ENCODE measurements around the gene ANP32B. TPM values are rescaled to one million over a fixed set of nuclear protein-coding genes. Genes with fewer than 3 reads are reported as not detected.

ANP32B gene
- total and polyA plus RNA-seq, 11 donors, result 16.3 to 78.3 (median 57.8) TPM

- no peak for DNase-seq
- Histone ChIP-seq H3K27me3 (no peaks in the 10 kb centered on the region), H3K9me3 (no peaks in the 10 kb centered on the region), H3K36me3 (peaks cover 0 to 23% (median 16%) of the 10 kb centered on the region in 9 donors), H3K4me3 (peak overlapping the region; percentile 64 to 98 (median 80)), H3K27ac (peak overlapping the region; percentile 79 to 97 (median 90)), H3K4me1 (peaks cover 0 to 32% (median 10%) of the 10 kb centered on the region in 12 donors)
- WGBS, 4 donors, result 5 to 7% (median 7%) methylated on average over 14 of the region's 14 CpGs
- no peak for ATAC-seq
- no peak for TF ChIP-seq POLR2A (IDR thresholded peaks at IDR 0.05)
- no peak for TF ChIP-seq CTCF (IDR thresholded peaks at IDR 0.05)
- intact Hi-C loops (cut with DNase I), result loop anchor here in 5 of 10 donors (2.0 to 5.0 kb wide), 3 partner anchors 75 to 200 kb away; partner anchors contain the start of genes ANP32B (in 4 of the 5), TBC1D2 (in 1 of the 5) and TRMO (in 1 of the 5)
Measured at GRCh38 chr9:98057138-98057799, 74.1 kb downstream of the ANP32B start.

DNA sequence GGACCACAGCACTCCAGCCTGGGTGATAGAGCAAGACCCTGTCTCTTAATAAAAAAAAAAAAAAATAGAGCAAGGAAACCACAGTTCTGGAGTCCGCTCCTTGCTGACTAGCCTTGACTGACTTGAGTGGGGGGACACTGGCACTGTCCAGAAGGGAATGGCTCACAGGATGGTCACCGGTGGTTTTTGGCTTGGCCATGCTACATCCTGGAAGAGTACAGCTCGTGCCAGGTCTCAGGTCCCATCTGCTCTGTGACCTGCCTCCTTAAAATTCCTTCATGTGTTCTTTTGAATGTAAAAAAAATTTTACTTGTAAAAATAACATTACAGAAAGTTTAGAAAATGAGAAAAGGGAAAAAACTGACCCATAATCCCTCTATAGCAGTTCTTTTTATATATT, 79.0 kb downstream of the ANP32B start:
- Histone ChIP-seq H3K4me3 (no peak overlapping the region), H3K36me3 (peaks cover 0 to 71% (median 55%) of the 10 kb centered on the region in 9 donors)
- WGBS, 4 donors, result 78 to 87% (median 82%) methylated on average over 3 of the region's 3 CpGs

GRCh38 chr9:98064623-98065392, 81.7 kb downstream of the ANP32B start:
- DNase-seq (no peak), ATAC-seq (peak in 1 of 4 donors; percentile 24)
- no peak overlapping the region for H3K27ac ChIP-seq
- TF ChIP-seq POLR2A (IDR thresholded peaks at IDR 0.05) (no peak), CTCF (IDR thresholded peaks at IDR 0.05) (no peak)
- peaks cover 0 to 5% (median 0%) of the 10 kb centered on the region in 12 donors for H3K4me1 ChIP-seq
- peaks cover 0 to 85% (median 55%) of the 10 kb centered on the region in 9 donors for H3K36me3 ChIP-seq
- H3K9me3 ChIP-seq, result no peaks in the 10 kb centered on the region
- 78 to 88% (median 85%) methylated on average over 8 of the region's 8 CpGs for WGBS, 4 donors
- H3K4me3 ChIP-seq, result no peak overlapping the region
- intact Hi-C loops (cut with DNase I), result loop anchor here in 1 of 10 donors (10.0 kb wide), 1 partner anchor 630 kb away; no protein-coding TSS in a partner anchor
- no peaks in the 10 kb centered on the region for H3K27me3 ChIP-seq

More for the DNA sequence above, 79.0 kb downstream of the ANP32B start:
- ATAC-seq, result no peak
- Histone ChIP-seq H3K27ac (no peak overlapping the region), H3K4me1 (peaks cover 0 to 28% (median 6%) of the 10 kb centered on the region in 12 donors), H3K27me3 (no peaks in the 10 kb centered on the region), H3K9me3 (no peaks in the 10 kb centered on the region)
- no peak for TF ChIP-seq CTCF (IDR thresholded peaks at IDR 0.05)
- intact Hi-C loops (cut with DNase I), result loop anchor here in 1 of 10 donors (10.0 kb wide), 1 partner anchor 627 kb away; no protein-coding TSS in a partner anchor
- no peak for DNase-seq

Other genes starting within 250 kb of the ANP32B start
- not detected for gene FOXE1, start 130.1 kb upstream of the ANP32B start, total RNA-seq
- gene FOXE1, start 130.1 kb upstream of the ANP32B start, polyA plus RNA-seq, result not detected
- gene TRMO, start 60.8 kb upstream of the ANP32B start, total RNA-seq, result 10 to 100 TPM in 3 of 9 donors, 1 to 10 TPM in 6; 5.2 to 23.3 (median 8.0) TPM
- gene TRMO, start 60.8 kb upstream of the ANP32B start, polyA plus RNA-seq, result 1 to 10 TPM; 2.8 to 8.1 TPM
- under 1 TPM in 2 of 9 donors, not detected in 7; 0.23 to 0.40 TPM for gene HEMGN, start 45.2 kb upstream of the ANP32B start, total RNA-seq
- gene HEMGN, start 45.2 kb upstream of the ANP32B start, polyA plus RNA-seq, result not detected
- 10 to 100 TPM; 24.3 to 59.0 (median 33.7) TPM for gene NANS, start 73.4 kb downstream of the ANP32B start, total RNA-seq
- gene NANS, start 73.4 kb downstream of the ANP32B start, polyA plus RNA-seq, result 100 to 1,000 TPM in 1 of 2 donors, 10 to 100 TPM in 1; 45.3 to 144 TPM
- gene TRIM14, start 135.9 kb downstream of the ANP32B start, total RNA-seq, result 10 to 100 TPM in 2 of 9 donors, 1 to 10 TPM in 6, under 1 TPM in 1; 0.89 to 20.8 (median 2.9) TPM
- gene TRIM14, start 135.9 kb downstream of the ANP32B start, polyA plus RNA-seq, result 1 to 10 TPM in 1 of 2 donors, under 1 TPM in 1; 0.99 to 1.5 TPM
- 1 to 10 TPM in 1 of 9 donors, under 1 TPM in 8; 0.09 to 2.2 (median 0.22) TPM for gene CORO2A, start 209.3 kb downstream of the ANP32B start, total RNA-seq
- under 1 TPM; 0.11 to 0.43 TPM for gene CORO2A, start 209.3 kb downstream of the ANP32B start, polyA plus RNA-seq

Measured in heart left ventricle (tissue), 16 donors.